H9 (cell line): Measurements from ENCODE around the gene FAM180B. TPM values are rescaled to one million over a fixed set of nuclear protein-coding genes. Genes with fewer than 3 reads are reported as not detected.

Source experiments
- DNase-seq: peaks from one replicate; pipeline ENCODE4 v3.0.0-alpha.2; 2017
- H2AFZ ChIP-seq: one replicate; pipeline ENCODE4 v1.6.1; 2013; ENCODE audit warnings: mild to moderate bottlenecking, low read length, control low read depth, moderate library complexity
- H2AK5ac ChIP-seq: 2 replicates; pipeline ENCODE4 v1.6.1; 2013; ENCODE audit warnings: low read length, control low read depth, mixed read lengths; ENCODE audit not compliant: insufficient read length
- H2BK120ac ChIP-seq: one replicate; pipeline ENCODE4 v1.6.1; 2013; ENCODE audit warnings: low read depth, mild to moderate bottlenecking, low read length, control low read depth, inconsistent platforms; ENCODE audit not compliant: poor library complexity, severe bottlenecking
- H2BK12ac ChIP-seq: 2 replicates; pipeline ENCODE4 v1.6.1; 2013; ENCODE audit warnings: low read length, control low read depth, mixed read lengths, low read depth; ENCODE audit not compliant: insufficient read length
- H2BK15ac ChIP-seq: 2 replicates; pipeline ENCODE4 v1.6.1; 2013; ENCODE audit warnings: low read depth, low read length, control low read depth
- H2BK20ac ChIP-seq: one replicate; pipeline ENCODE4 v1.6.1; 2013; ENCODE audit warnings: low read depth, mild to moderate bottlenecking, low read length, control low read depth, inconsistent platforms; ENCODE audit not compliant: poor library complexity, severe bottlenecking
- H2BK5ac ChIP-seq: 2 replicates; pipeline ENCODE4 v1.6.1; 2013; ENCODE audit warnings: low read length, control low read depth, mixed read lengths; ENCODE audit not compliant: insufficient read length
- H3K14ac ChIP-seq: 2 replicates; pipeline ENCODE4 v1.6.1; 2013; ENCODE audit warnings: low read length, control low read depth; ENCODE audit not compliant: insufficient read depth
- H3K18ac ChIP-seq: 2 replicates; pipeline ENCODE4 v1.6.1; 2013; ENCODE audit warnings: low read depth, mild to moderate bottlenecking, mixed read lengths, low read length, control low read depth; ENCODE audit not compliant: insufficient read length
- H3K23ac ChIP-seq: 2 replicates; pipeline ENCODE4 v1.6.1; 2013; ENCODE audit warnings: low read length, control low read depth, mixed read lengths, low read depth; ENCODE audit not compliant: insufficient read length
- H3K23me2 ChIP-seq: 2 replicates; pipeline ENCODE4 v1.6.1; 2013; ENCODE audit warnings: low read depth, mild to moderate bottlenecking, mixed read lengths, low read length, control low read depth; ENCODE audit not compliant: insufficient read length, poor library complexity, severe bottlenecking
- H3K27ac ChIP-seq: 2 replicates; pipeline ENCODE4 v1.5.1; 2013; ENCODE audit warnings: low read length, control low read depth, mixed read lengths, low read depth; ENCODE audit not compliant: insufficient read length
- H3K27me3 ChIP-seq: 2 replicates; pipeline ENCODE4 v1.6.1; 2013; ENCODE audit warnings: low read length, control low read depth, inconsistent platforms; ENCODE audit not compliant: insufficient read depth
- H3K4ac ChIP-seq: 2 replicates; pipeline ENCODE4 v1.6.1; 2013; ENCODE audit warnings: low read depth, mild to moderate bottlenecking, control low read depth, inconsistent platforms, low read length, moderate library complexity
- H3K4me1 ChIP-seq: 2 replicates; pipeline ENCODE4 v1.6.1; 2013; ENCODE audit warnings: low read length, control low read depth, inconsistent platforms; ENCODE audit not compliant: insufficient read depth
- H3K4me2 ChIP-seq: 2 replicates; pipeline ENCODE4 v1.6.1; 2013; ENCODE audit warnings: low read length, control low read depth, mixed read lengths; ENCODE audit not compliant: insufficient read length, insufficient read depth
- H3K56ac ChIP-seq: 2 replicates; pipeline ENCODE4 v1.6.1; 2013; ENCODE audit warnings: low read depth, mild to moderate bottlenecking, mixed read lengths, low read length, control low read depth; ENCODE audit not compliant: insufficient read length
- H3K79me1 ChIP-seq: 2 replicates; pipeline ENCODE4 v1.6.1; 2013; ENCODE audit warnings: low read depth, mild to moderate bottlenecking, moderate library complexity, low read length, control low read depth, inconsistent platforms; ENCODE audit not compliant: insufficient read depth, poor library complexity, severe bottlenecking
- H3K79me2 ChIP-seq: 2 replicates; pipeline ENCODE4 v1.6.1; 2013; ENCODE audit warnings: low read length, control low read depth, inconsistent platforms; ENCODE audit not compliant: insufficient read depth
- H3K9ac ChIP-seq: 2 replicates; pipeline ENCODE4 v1.6.1; 2013; ENCODE audit warnings: low read length, control low read depth, mixed read lengths; ENCODE audit not compliant: insufficient read length; ENCODE audit errors: extremely low read depth
- H3K9me3 ChIP-seq: one replicate; pipeline ENCODE4 v1.6.1; 2013; ENCODE audit warnings: low read depth, low read length, inconsistent platforms; ENCODE audit not compliant: control insufficient read depth
- H3T11ph ChIP-seq: one replicate; pipeline ENCODE4 v1.6.1; 2013; ENCODE audit warnings: mild to moderate bottlenecking, low read length, control low read depth, inconsistent platforms
- H4K20me1 ChIP-seq: one replicate; pipeline ENCODE4 v1.6.1; 2013; ENCODE audit not compliant: control insufficient read depth, insufficient read length, insufficient read depth
- H4K5ac ChIP-seq: 2 replicates; pipeline ENCODE4 v1.6.1; 2013; ENCODE audit warnings: low read depth, mild to moderate bottlenecking, mixed read lengths, low read length, control low read depth; ENCODE audit not compliant: insufficient read length
- H4K8ac ChIP-seq: replicated peaks from 2 replicates; pipeline ENCODE4 v1.6.1; 2013; ENCODE audit warnings: low read length, control low read depth, mixed read lengths, low read depth; ENCODE audit not compliant: insufficient read length
- H4K91ac ChIP-seq: 2 replicates; pipeline ENCODE4 v1.6.1; 2013; ENCODE audit warnings: low read depth, mild to moderate bottlenecking, moderate library complexity, mixed read lengths, low read length, control low read depth; ENCODE audit not compliant: insufficient read length
- H3K27ac Mint-ChIP-seq, 3 experiments: 2 replicates in 2 of 3; 3 replicates in 1 of 3; pipeline ENCODE4 v1.8.0; 2020 to 2021; ENCODE audit warnings: mixed read lengths in 3 of 3, mild to moderate bottlenecking in 1 of 3, moderate library complexity in 1 of 3
- H3K27me3 Mint-ChIP-seq: 2 replicates; pipeline ENCODE4 v1.8.0; 2021; ENCODE audit warnings: low read depth, mild to moderate bottlenecking, moderate library complexity, mixed read lengths
- H3K36me3 Mint-ChIP-seq, 3 experiments: 2 replicates in 2 of 3; 3 replicates in 1 of 3; pipeline ENCODE4 v1.8.0; 2020 to 2021; ENCODE audit warnings: low read depth in 3 of 3, mixed read lengths in 3 of 3; ENCODE audit not compliant: insufficient read depth in 1 of 3
- H3K4me1 Mint-ChIP-seq, 2 experiments: 2 replicates each; pipeline ENCODE4 v1.8.0; 2020; ENCODE audit warnings: mixed read lengths in 2 of 2
- H3K4me3 Mint-ChIP-seq, 2 experiments: 2 replicates in 1 of 2; 3 replicates in 1 of 2; pipeline ENCODE4 v1.8.0; 2020 to 2021; ENCODE audit warnings: mild to moderate bottlenecking in 2 of 2, mixed read lengths in 2 of 2, moderate library complexity in 1 of 2
- H3K9me3 Mint-ChIP-seq, 2 experiments: 2 replicates in 1 of 2; 3 replicates in 1 of 2; pipeline ENCODE4 v1.8.0; 2020; ENCODE audit warnings: mild to moderate bottlenecking in 2 of 2, mixed read lengths in 2 of 2, moderate library complexity in 1 of 2
- WGBS: extraction: QIAGEN DNeasy Blood & Tissue Kit; methylation state at CpG from one replicate; pipeline ENCODE4 v1.1.7; 2013; ENCODE audit warnings: missing lambda C conversion rate, low lambda C conversion rate, mixed read lengths; ENCODE audit not compliant: insufficient read length; ENCODE audit errors: extremely low coverage; 5-methylcytosine and 5-hydroxymethylcytosine counted together
- total RNA-seq: library from RNA; stranded (reverse); gene quantifications from 2 replicates; pipeline ENCODE4 v1.2.1, GENCODE V29; 2021
- TF ChIP-seq, protein P1 (sequence below): fragments of 200-600 bp; sonication (generic); conservative IDR thresholded peaks from 3 replicates; pipeline ENCODE4 v1.8.0; 2021; ENCODE audit warnings: antibody characterized with exemption, mild to moderate bottlenecking

Gene FAM180B
- total RNA-seq, 1 experiment from 2014 or later, result 0.37 TPM

GRCh38 chr11:47620836-47621378 is 34.4 kb downstream of the FAM180B start:
- H3K79me1 ChIP-seq, result no peaks in the 10 kb centered on the region
- Mint-ChIP-seq H3K27me3 (no peaks in the 10 kb centered on the region), H3K36me3 (peaks cover 10 to 73% (median 36%) of the 10 kb centered on the region in 3 experiments; a peak in 6 of 7 replicates)

More at GRCh38 chr11:47620836-47621378, 34.4 kb downstream of the FAM180B start:
- Histone ChIP-seq H3K79me2 (no peaks in the 10 kb centered on the region), H3K4me1 (no peaks in the 10 kb centered on the region), H2BK120ac (no peak overlapping the region), H3K23ac (no peak overlapping the region), H3K18ac (no peak overlapping the region), H2BK5ac (no peak overlapping the region), H3K9me3 (no peaks in the 10 kb centered on the region), H3K27ac (no peak overlapping the region), H4K91ac (no peak overlapping the region), H3K14ac (no peak overlapping the region), H4K8ac (no peak overlapping the region), H3K4ac (no peak overlapping the region), H3K27me3 (no peaks in the 10 kb centered on the region), H3K9ac (no peak overlapping the region), H2AK5ac (no peak overlapping the region), H4K20me1 (no peaks in the 10 kb centered on the region), H3T11ph (no peak overlapping the region), H2BK15ac (no peak overlapping the region), H3K23me2 (no peaks in the 10 kb centered on the region), H4K5ac (no peak overlapping the region), H3K56ac (no peak overlapping the region), H2BK20ac (no peak overlapping the region), H2AFZ (no peak overlapping the region), H3K4me2 (no peak overlapping the region), H2BK12ac (no peak overlapping the region)
- TF ChIP-seq, protein P1, sequence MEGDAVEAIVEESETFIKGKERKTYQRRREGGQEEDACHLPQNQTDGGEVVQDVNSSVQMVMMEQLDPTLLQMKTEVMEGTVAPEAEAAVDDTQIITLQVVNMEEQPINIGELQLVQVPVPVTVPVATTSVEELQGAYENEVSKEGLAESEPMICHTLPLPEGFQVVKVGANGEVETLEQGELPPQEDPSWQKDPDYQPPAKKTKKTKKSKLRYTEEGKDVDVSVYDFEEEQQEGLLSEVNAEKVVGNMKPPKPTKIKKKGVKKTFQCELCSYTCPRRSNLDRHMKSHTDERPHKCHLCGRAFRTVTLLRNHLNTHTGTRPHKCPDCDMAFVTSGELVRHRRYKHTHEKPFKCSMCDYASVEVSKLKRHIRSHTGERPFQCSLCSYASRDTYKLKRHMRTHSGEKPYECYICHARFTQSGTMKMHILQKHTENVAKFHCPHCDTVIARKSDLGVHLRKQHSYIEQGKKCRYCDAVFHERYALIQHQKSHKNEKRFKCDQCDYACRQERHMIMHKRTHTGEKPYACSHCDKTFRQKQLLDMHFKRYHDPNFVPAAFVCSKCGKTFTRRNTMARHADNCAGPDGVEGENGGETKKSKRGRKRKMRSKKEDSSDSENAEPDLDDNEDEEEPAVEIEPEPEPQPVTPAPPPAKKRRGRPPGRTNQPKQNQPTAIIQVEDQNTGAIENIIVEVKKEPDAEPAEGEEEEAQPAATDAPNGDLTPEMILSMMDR, result no peak
- H3K27ac Mint-ChIP-seq, result no peak overlapping the region
- WGBS, result no CpG with 5 or more reads among the region's 2 CpGs
- H3K4me3 Mint-ChIP-seq, result no peak overlapping the region
- H3K4me1 Mint-ChIP-seq, result no peaks in the 10 kb centered on the region
- no peak for DNase-seq
- no peaks in the 10 kb centered on the region for H3K9me3 Mint-ChIP-seq
